Measurements from ENCODE around the gene MAP3K21.

DNA sequence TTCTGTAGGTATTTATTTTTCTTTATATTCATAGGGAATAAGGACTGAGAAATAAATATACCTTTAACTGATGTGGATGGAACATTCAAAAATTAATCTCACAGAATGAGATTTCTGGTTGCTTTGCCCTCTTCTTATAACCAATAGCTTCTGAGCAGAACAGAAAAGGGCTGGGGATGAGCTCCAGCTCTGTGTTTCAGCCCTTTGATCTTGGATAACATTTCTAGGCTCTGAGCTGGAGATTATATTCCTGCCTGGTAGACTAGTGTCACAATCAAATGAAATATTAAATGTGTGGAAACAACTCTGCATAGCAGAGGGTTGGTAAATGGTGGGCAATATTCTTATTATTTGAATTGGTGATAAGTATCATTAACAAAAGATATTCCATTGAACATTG, 14.6 kb downstream of the MAP3K21 start:
- TF ChIP-seq, protein P1, sequence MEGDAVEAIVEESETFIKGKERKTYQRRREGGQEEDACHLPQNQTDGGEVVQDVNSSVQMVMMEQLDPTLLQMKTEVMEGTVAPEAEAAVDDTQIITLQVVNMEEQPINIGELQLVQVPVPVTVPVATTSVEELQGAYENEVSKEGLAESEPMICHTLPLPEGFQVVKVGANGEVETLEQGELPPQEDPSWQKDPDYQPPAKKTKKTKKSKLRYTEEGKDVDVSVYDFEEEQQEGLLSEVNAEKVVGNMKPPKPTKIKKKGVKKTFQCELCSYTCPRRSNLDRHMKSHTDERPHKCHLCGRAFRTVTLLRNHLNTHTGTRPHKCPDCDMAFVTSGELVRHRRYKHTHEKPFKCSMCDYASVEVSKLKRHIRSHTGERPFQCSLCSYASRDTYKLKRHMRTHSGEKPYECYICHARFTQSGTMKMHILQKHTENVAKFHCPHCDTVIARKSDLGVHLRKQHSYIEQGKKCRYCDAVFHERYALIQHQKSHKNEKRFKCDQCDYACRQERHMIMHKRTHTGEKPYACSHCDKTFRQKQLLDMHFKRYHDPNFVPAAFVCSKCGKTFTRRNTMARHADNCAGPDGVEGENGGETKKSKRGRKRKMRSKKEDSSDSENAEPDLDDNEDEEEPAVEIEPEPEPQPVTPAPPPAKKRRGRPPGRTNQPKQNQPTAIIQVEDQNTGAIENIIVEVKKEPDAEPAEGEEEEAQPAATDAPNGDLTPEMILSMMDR (IDR thresholded peaks at IDR 0.05 in 8 of 11, conservative IDR thresholded peaks at IDR 0.05 in 3 of 11) = no peak
- TF ChIP-seq POLR2A (IDR thresholded peaks at IDR 0.05) (no peak), POLR2AphosphoS5 (IDR thresholded peaks at IDR 0.05) (no peak)

Data from spleen (tissue), 7 donors.